Osteoblast (primary cell): ENCODE data around the gene TNIK. TPM values are rescaled to one million over a fixed set of nuclear protein-coding genes. Genes with fewer than 3 reads are reported as not detected.

Source experiments
- DNase-seq: peaks from one replicate; pipeline ENCODE4 v3.0.0; 2011; ENCODE audit warnings: low spot score, mixed read lengths; ENCODE audit not compliant: insufficient read length; ENCODE audit errors: missing footprints
- H2AFZ ChIP-seq: 2 replicates; pipeline ENCODE4 v1.6.0; 2011; ENCODE audit warnings: mild to moderate bottlenecking, low read length
- H3K27ac ChIP-seq: 2 replicates; pipeline ENCODE4 v1.5.1; 2011; ENCODE audit warnings: mild to moderate bottlenecking, low read depth, low read length, moderate library complexity
- H3K27me3 ChIP-seq: 2 replicates; pipeline ENCODE4 v1.6.0; 2012; ENCODE audit warnings: mild to moderate bottlenecking, control low read depth, inconsistent platforms, low read length, moderate library complexity; ENCODE audit not compliant: insufficient read depth
- H3K36me3 ChIP-seq: 2 replicates; pipeline ENCODE4 v1.5.1; 2011; ENCODE audit warnings: mild to moderate bottlenecking, low read length, control low read depth, moderate library complexity; ENCODE audit not compliant: insufficient read depth
- H3K4me1 ChIP-seq: 2 replicates; pipeline ENCODE4 v1.5.1; 2011; ENCODE audit warnings: mild to moderate bottlenecking, low read length, control low read depth, moderate library complexity; ENCODE audit not compliant: insufficient read depth
- H3K4me2 ChIP-seq: 2 replicates; pipeline ENCODE4 v1.6.0; 2011; ENCODE audit warnings: mild to moderate bottlenecking, low read length; ENCODE audit not compliant: insufficient read depth
- H3K4me3 ChIP-seq: fragments of 200-600 bp; sonication (generic); 3 replicates; pipeline ENCODE4 v1.5.1; 2012; ENCODE audit warnings: mild to moderate bottlenecking, low read length, inconsistent platforms; ENCODE audit not compliant: insufficient read depth
- H3K79me2 ChIP-seq: 2 replicates; pipeline ENCODE4 v1.6.0; 2012; ENCODE audit warnings: mild to moderate bottlenecking, low read length, control low read depth, inconsistent platforms; ENCODE audit not compliant: insufficient read depth
- H3K9me3 ChIP-seq: 2 replicates; pipeline ENCODE4 v1.5.1; 2011; ENCODE audit warnings: low read depth, low read length, control low read depth
- H4K20me1 ChIP-seq: 2 replicates; pipeline ENCODE4 v1.6.0; 2012; ENCODE audit warnings: mild to moderate bottlenecking, low read length, control low read depth; ENCODE audit not compliant: insufficient read depth
- CTCF ChIP-seq: IDR thresholded peaks from 2 replicates; pipeline ENCODE4 v1.5.1; 2011; ENCODE audit warnings: mild to moderate bottlenecking, low read depth, low read length, moderate library complexity; ENCODE audit errors: extremely low read depth
- total RNA-seq: library from RNA; depleted of rRNA; stranded (reverse); fragments of >200 nt; gene quantifications from 2 replicates; pipeline ENCODE4 v1.2.3, GENCODE V29; 2012

TNIK gene
- total RNA-seq, 1 donor = 7.6 TPM

- H3K27me3 ChIP-seq = peaks cover 72% of the 10 kb centered on the region
- no peaks in the 10 kb centered on the region for H3K9me3 ChIP-seq
- TF ChIP-seq CTCF = no peak
- H4K20me1 ChIP-seq = peaks cover 3% of the 10 kb centered on the region
- no peaks in the 10 kb centered on the region for H3K36me3 ChIP-seq
- no peak for DNase-seq
- H3K4me3 ChIP-seq = no peak overlapping the region
- H3K4me2 ChIP-seq = no peak overlapping the region
- peaks cover 16% of the 10 kb centered on the region for H3K4me1 ChIP-seq
- no peak overlapping the region for H3K27ac ChIP-seq
- H3K79me2 ChIP-seq = no peaks in the 10 kb centered on the region
- no peak overlapping the region for H2AFZ ChIP-seq
Observed at GRCh38 chr3:171350364-171350763, 109.8 kb downstream of the TNIK start.

GRCh38 chr3:171349392-171349791 lies 110.8 kb downstream of the TNIK start:
- Histone ChIP-seq H3K9me3 (no peaks in the 10 kb centered on the region), H3K4me3 (no peak overlapping the region), H3K4me2 (no peak overlapping the region), H3K27me3 (peaks cover 69% of the 10 kb centered on the region), H3K79me2 (no peaks in the 10 kb centered on the region), H3K27ac (no peak overlapping the region), H4K20me1 (peaks cover 3% of the 10 kb centered on the region), H3K36me3 (no peaks in the 10 kb centered on the region), H2AFZ (no peak overlapping the region), H3K4me1 (peaks cover 16% of the 10 kb centered on the region)
- TF ChIP-seq CTCF = no peak
- no peak for DNase-seq

GRCh38 chr3:171348121-171348520 lies 112.1 kb downstream of the TNIK start:
- Histone ChIP-seq H3K36me3 (no peaks in the 10 kb centered on the region), H3K27me3 (peaks cover 74% of the 10 kb centered on the region), H2AFZ (no peak overlapping the region), H4K20me1 (peaks cover 3% of the 10 kb centered on the region), H3K79me2 (no peaks in the 10 kb centered on the region), H3K9me3 (no peaks in the 10 kb centered on the region), H3K4me2 (no peak overlapping the region), H3K4me3 (no peak overlapping the region), H3K4me1 (peaks cover 11% of the 10 kb centered on the region), H3K27ac (no peak overlapping the region)
- TF ChIP-seq CTCF = no peak
- no peak for DNase-seq

- H3K36me3 ChIP-seq = no peaks in the 10 kb centered on the region
- no peak overlapping the region for H2AFZ ChIP-seq
- H3K4me3 ChIP-seq = no peak overlapping the region
- H3K27me3 ChIP-seq = peaks cover 75% of the 10 kb centered on the region
- no peaks in the 10 kb centered on the region for H3K79me2 ChIP-seq
- peaks cover 3% of the 10 kb centered on the region for H4K20me1 ChIP-seq
- DNase-seq = no peak
- H3K27ac ChIP-seq = no peak overlapping the region
- H3K9me3 ChIP-seq = no peaks in the 10 kb centered on the region
- H3K4me1 ChIP-seq = peaks cover 11% of the 10 kb centered on the region
- no peak overlapping the region for H3K4me2 ChIP-seq
- no peak for TF ChIP-seq CTCF
Observed at GRCh38 chr3:171347301-171348039, 112.7 kb downstream of the TNIK start.
